Measurements from ENCODE around the gene C22orf15.

The C22orf15 gene

DNA sequence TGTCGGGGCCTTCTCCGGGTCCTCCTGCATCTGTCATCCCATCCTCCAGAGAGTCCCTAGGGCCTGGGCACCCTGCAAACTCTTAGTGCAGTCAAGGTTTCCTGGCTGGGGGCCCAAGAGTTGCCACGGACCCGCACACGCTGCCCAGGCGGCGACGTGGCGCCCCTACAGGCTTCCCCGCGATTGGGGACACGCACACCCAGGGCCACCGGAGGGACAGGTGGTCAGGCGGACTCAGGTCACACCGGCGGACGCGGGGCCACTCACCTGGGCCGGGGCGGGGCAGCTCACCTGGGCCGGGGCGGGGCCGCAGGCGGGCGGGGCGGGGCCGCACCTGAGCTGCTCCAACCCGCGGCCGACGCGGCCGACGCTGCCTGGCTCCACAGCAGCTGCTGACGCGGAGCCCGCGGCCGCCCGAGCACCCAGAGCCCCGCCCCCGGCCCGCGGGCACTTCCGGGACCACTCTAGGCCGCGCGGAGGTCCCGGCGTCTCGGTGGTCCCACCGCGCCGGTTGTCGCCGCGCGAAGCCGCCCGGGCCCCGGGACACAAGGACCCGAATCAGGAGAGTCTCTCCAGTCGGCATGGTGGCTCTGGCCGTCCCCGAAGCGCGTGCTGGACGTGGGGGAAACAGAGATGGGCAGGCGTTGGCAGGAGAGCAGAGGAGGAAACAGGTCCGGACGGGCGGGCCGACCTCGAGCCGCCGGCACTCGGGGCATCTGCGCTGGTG, 11.9 kb upstream of the C22orf15 start, which contains the start of gene ZNF70:
TSS of gene ZNF70 (minus strand) at position 399 of the 727 bp plus-strand sequence. CDS start 5,972 bp downstream, outside the sequence.
- peak; percentile 77 for DNase-seq (ENCODE audit: low read depth)

- DNase-seq (ENCODE audit: low read depth), result no peak
Measured at GRCh38 chr22:23751441-23751996, 11.3 kb upstream of the C22orf15 start.

- DNase-seq (ENCODE audit: low read depth), result no peak
Measured at GRCh38 chr22:23752090-23752691, 10.6 kb upstream of the C22orf15 start.

DNA sequence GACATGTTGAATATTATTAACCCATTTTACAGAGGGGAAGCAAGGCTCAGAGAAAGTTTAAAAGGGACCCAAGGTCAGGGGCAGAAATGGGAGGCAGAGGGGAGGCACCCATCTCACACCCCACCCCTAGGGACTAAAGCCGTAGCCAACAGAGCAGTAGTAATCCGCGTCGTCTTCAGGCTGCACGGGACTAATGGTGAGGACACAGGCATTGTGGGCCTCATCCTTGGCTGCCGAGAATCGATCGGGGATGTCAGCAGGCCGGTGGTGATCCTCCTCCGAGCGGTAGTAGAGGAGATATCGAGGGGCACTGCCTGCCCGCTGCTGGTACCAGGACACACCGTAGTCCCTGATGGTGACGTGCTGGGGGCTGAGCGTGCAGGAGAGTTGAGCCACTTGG, 10.0 kb upstream of the C22orf15 start:
- DNase-seq (ENCODE audit: low read depth), result no peak

DNA sequence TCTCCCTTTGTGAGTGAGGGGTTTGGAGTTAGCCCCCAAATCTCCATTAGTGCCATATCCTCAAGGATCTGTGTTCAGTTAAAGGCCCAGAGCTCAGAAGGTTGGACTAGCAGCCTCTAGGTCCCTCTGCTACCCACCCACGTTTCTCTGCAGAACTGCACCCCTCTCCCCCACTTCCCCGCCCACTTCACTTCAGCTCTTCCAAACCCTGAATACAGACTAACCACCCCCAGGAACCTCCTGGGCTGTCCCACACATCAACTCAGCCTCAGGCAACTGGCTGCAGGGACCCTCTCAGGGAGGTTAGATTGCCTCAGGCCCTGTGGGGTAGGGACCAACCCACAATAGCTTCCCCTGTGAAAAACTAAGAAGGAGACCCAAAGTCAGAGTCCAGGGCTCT, 9.4 kb upstream of the C22orf15 start:
- DNase-seq (ENCODE audit: low read depth), result no peak

DNA sequence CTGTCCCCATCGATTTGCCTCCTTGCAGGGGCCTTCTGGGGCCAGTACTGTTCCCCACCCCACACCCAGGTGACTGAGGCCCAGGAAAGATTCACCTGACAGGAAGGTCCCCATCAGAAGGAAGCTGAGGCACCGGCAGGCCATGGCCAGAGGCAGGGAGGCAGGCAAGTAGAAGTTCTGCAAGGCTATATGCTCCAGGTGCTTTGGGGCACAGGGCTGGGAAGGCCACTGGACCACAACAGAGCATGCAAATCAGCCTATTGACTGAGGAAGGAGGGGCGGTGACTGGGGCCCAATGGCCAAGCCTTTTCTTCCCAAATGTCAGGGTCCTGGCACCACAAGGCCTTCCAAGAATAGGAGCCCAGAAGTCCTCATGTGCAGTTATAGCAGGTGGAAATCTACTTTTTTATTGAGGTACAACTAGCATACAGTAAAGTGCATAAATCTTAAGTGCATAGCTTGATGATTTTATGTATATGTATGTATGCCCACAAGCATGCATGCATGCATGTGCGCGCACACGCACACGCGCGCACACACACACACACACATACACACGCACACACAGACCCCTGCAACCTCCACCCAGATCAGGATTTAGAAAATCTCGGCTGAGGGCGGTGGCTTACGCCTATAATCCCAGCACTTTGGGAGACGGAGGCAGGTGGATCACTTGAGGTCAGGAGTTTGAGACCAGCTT, 8.4 kb upstream of the C22orf15 start, which contains the start of gene VPREB3:
TSS of gene VPREB3 (minus strand) at position 206 of the 700 bp plus-strand sequence. CDS start at position 144, 62 bp downstream.
- no peak for DNase-seq (ENCODE audit: low read depth)

- no peak for DNase-seq (ENCODE audit: low read depth)
Measured at GRCh38 chr22:23754980-23755636, 7.7 kb upstream of the C22orf15 start.

DNA sequence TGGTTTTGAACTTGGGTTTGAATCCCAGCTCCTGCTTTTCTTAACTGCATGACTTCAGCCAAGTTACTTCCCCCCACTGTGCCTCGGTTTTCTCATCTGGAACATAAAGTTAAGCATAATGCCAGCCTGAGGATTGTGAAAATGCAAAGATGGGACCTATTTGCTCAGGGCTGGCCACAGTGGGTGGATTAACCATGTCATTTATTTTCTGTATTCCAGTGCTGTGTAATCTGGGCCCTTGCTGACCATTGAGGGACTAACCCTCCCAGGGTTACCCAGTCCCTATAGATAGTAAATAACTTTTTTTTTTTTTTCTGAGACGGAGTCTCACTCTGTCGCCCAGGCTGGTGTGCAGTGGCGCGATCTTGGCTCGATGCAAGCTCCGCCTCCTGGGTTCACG, 7.1 kb upstream of the C22orf15 start:
- DNase-seq (ENCODE audit: low read depth), result no peak

- DNase-seq (ENCODE audit: low read depth), result no peak
Measured at GRCh38 chr22:23756891-23757290, 5.9 kb upstream of the C22orf15 start.

DNA sequence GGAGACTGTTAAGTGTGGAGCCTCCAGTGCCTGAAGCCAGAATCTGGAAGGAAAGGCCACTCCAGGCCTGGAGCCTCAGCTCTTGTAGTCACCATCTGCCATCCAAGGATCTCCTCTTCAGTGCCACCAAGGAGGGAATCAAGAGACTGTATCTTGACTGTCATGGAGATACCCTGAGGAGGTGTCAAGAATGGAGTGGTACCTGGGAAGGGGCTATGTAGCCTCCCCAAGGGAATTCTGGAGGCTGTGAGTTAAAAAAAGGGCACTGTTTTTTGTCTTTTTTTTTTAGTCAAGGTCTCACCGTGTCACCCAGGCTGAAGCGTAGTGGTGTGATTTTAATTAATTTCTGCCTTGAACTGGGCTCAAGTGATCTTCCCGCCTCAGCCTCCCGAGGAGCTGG, 3.2 kb upstream of the C22orf15 start:
- DNase-seq (ENCODE audit: low read depth), result no peak

DNA sequence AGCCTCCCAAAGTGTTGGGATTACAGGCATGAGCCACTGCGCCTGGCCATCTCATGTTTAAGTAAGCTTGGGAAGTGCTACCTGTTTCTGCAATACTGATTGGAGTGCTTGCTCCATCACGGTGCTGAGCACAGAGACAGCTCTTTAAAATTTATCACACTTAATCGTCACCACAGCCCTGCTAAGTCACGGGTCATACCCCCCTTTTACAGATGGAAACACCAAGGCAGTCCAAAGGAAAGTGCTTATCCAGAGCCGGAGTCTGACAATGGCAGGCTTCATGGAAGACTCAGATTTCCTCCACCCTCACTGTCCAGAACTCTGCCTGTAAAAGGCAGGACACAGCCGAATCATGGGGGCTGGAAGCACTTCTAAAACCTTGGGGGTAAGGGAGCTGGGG, 2.7 kb upstream of the C22orf15 start:
- DNase-seq (ENCODE audit: low read depth), result no peak

GRCh38 chr22:23763579-23763945, 772 bp downstream of the C22orf15 start:
- DNase-seq (ENCODE audit: low read depth), result no peak

- DNase-seq (ENCODE audit: low read depth), result no peak
Measured at GRCh38 chr22:23763954-23764353, 1.2 kb downstream of the C22orf15 start.

GRCh38 chr22:23764899-23765881, 2.4 kb downstream of the C22orf15 start:
- no peak for DNase-seq (ENCODE audit: low read depth)

- DNase-seq (ENCODE audit: low read depth), result no peak
Measured at GRCh38 chr22:23767303-23767672, 4.5 kb downstream of the C22orf15 start.

- peak; percentile 72 for DNase-seq (ENCODE audit: low read depth)
Measured at GRCh38 chr22:23767673-23768548, 5.1 kb downstream of the C22orf15 start, which contains the start of gene CHCHD10. TSS of gene CHCHD10 (minus strand) at chr22:23767972. CDS start at chr22:23767874, 98 bp downstream.

DNA sequence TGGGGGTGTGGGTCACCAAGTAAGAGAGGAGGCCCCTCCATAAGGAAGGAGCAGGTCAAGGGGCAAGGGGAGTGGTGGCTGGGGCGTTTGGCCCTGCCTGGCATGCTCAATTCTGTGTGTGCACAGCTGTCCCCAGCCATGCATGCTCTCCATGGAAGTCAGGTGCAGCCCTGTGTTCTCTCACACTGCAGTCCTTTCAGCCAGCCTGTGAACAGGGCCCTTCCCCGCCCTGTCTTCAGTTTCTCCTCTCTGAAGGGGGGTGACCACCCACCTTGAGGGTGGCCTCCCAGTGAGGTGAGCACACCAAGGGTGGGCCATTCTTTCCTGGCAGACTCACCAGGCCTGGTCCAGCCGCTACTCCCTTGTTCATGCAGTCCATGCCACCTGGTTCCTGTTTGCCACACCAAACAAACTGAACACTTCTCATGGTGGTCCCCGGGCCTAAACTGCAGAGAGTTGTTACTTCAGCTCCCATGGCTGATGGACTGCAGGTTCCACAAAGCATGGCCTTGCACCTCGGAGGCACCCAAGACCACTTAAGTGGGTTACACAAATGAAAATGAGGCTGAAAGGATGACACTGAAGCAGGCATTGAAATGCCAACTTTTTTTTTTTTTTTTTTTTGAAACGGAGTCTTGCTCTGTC, 6.7 kb downstream of the C22orf15 start:
- DNase-seq (ENCODE audit: low read depth), result no peak

DNA sequence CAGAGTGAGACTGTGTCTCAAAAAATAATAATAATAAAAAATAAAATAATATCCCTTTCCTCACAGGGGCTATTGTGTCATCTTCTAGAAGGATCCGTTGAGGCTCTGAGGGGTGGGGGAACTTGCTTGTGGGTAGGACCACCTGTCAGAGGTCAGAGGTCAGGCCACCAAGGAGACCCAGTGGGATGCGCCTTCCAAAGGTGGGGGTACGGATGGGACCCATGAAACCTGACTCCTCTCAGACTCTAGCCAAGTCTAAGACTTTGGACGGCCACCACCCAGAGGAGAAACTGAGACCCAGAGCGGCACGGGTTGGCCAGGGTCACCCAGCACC, 9.5 kb downstream of the C22orf15 start:
- no peak for DNase-seq (ENCODE audit: low read depth)

DNA sequence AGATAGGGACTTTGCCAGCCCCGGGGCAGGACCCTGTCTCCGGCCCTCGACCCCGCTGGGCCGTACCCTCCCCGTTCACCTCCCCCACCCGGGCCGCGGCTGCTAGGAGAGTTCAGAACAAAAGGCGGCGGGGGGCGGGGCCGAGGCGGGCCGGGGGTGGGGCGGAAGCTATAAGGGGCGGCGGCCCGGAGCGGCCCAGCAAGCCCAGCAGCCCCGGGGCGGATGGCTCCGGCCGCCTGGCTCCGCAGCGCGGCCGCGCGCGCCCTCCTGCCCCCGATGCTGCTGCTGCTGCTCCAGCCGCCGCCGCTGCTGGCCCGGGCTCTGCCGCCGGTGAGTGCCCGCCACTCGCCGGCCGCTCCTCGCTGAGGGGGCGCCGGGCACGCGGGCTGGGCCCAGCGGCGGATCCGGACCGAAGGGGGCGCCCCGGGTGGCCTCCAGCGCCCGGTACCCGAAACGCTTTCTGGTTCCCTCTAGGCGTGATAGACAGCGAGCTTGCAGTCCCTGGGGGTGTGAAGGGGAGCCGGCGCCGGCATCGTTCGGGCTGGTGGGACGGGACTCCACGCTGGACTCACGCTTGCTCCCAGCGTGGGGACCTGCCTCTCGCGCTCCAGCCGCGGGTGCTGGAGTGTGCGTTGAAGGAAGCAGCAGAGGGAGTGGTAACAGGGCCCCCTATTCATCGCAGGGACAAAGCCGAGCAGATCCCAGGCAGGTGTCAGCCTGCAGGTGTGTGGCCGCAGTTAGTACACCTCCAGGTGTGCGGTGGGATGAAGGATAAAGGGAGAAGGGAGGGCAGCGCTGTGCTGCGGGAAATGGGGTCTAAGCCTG, 10.1 kb downstream of the C22orf15 start, which contains the start of gene MMP11:
TSS of gene MMP11 (plus strand) at position 201 of the 825 bp plus-strand sequence. CDS start at position 223, 22 bp downstream.
- peak; percentile 30 for DNase-seq (ENCODE audit: low read depth)

Data from fibroblast of gingiva (primary cell).